B cell (primary cell): ENCODE data around the gene PTBP3. TPM values are rescaled to one million over a fixed set of nuclear protein-coding genes. Genes with fewer than 3 reads are reported as not detected.

Experiments used
- ATAC-seq: fragments of 200-7000 bp; cut with Tn5 transposase; one replicate; pipeline ENCODE4 v1.10.0; 2021; ENCODE audit warnings: low read depth, mild to moderate bottlenecking, moderate number of reproducible peaks, moderate library complexity
- CTCF ChIA-PET: fragments of 350-600 bp; sonication (Branson Sonifier 250); formaldehyde crosslinking; loops from one replicate; lab custom pipeline; 2021; ENCODE audit warnings: antibody characterized with exemption, inconsistent platforms; lab: Charles Lee
- POLR2A ChIA-PET: fragments of 350-600 bp; sonication (Branson Sonifier 250); formaldehyde crosslinking; loops from one replicate; lab custom pipeline; 2021; ENCODE audit warnings: antibody characterized with exemption; lab: Charles Lee
- DNase-seq: peaks from one replicate; pipeline ENCODE4 v3.0.0; 2013
- H2AFZ ChIP-seq: 2 replicates; pipeline ENCODE4 v1.6.1; 2012; ENCODE audit warnings: mild to moderate bottlenecking, low read depth, low read length; ENCODE audit not compliant: insufficient read depth, poor library complexity, severe bottlenecking
- H3K27ac ChIP-seq, 2 donors: 1 replicate in 1 of 2; 2 replicates in 1 of 2; pipeline ENCODE4 v1.5.1; 2012 to 2013; ENCODE audit warnings: low read length in 2 of 2, mild to moderate bottlenecking in 2 of 2, moderate library complexity in 1 of 2
- H3K27me3 ChIP-seq, 4 experiments: fragments of 200-600 bp in 1 of 4; sonication (generic) in 1 of 4; replicated peaks in 1 of 4; 1 replicate in 2 of 4; 2 replicates in 2 of 4; pipeline versions ENCODE4 v1.6.1 to v1.7.0; 2013 to 2016; ENCODE audit warnings: low read length in 3 of 4, mild to moderate bottlenecking in 2 of 4, mixed read lengths in 1 of 4, moderate library complexity in 1 of 4; ENCODE audit not compliant: insufficient read depth in 4 of 4, control insufficient read depth in 3 of 4; ENCODE audit errors: control extremely low read depth in 1 of 4
- H3K36me3 ChIP-seq, 2 experiments: replicated peaks in 1 of 2; 1 replicate in 1 of 2; 2 replicates in 1 of 2; pipeline versions ENCODE4 v1.6.1 to v1.7.1; 2013; ENCODE audit warnings: low read length in 1 of 2; ENCODE audit not compliant: insufficient read depth in 2 of 2, control insufficient read depth in 1 of 2; ENCODE audit errors: control extremely low read depth in 1 of 2, extremely low read depth in 1 of 2
- H3K4me1 ChIP-seq, 2 donors: fragments of 200-600 bp in 1 of 2; sonication (generic) in 1 of 2; 1 replicate in 1 of 2; 2 replicates in 1 of 2; pipeline versions ENCODE4 v1.5.1 to v1.6.1; 2013 to 2017; ENCODE audit warnings: low read length in 2 of 2; ENCODE audit not compliant: control insufficient read depth in 2 of 2, insufficient read depth in 2 of 2
- H3K4me2 ChIP-seq: replicated peaks from 2 replicates; pipeline ENCODE3; 2012; ENCODE audit warnings: mild to moderate bottlenecking, low read depth, low read length; ENCODE audit not compliant: poor library complexity, severe bottlenecking
- H3K4me3 ChIP-seq, 5 experiments: fragments of 200-600 bp in 1 of 5; sonication (generic) in 1 of 5; 1 replicate in 3 of 5; 2 replicates in 2 of 5; pipeline versions ENCODE4 v1.5.1 to v1.7.0; 2011 to 2016; ENCODE audit warnings: low read length in 4 of 5, mild to moderate bottlenecking in 4 of 5, low read depth in 2 of 5, control low read depth in 1 of 5, moderate library complexity in 1 of 5; ENCODE audit not compliant: insufficient read depth in 1 of 5; ENCODE audit errors: control extremely low read depth in 1 of 5, extremely low read depth in 1 of 5
- H3K79me2 ChIP-seq: fragments of 200-600 bp; sonication (generic); one replicate; pipeline ENCODE4 v1.6.0; 2016; ENCODE audit warnings: low read length; ENCODE audit not compliant: control insufficient read depth, insufficient read depth
- H3K9ac ChIP-seq: fragments of 200-600 bp; sonication (generic); 2 replicates; pipeline ENCODE4 v1.6.1; 2017; ENCODE audit warnings: mild to moderate bottlenecking, low read length, moderate library complexity
- H3K9me3 ChIP-seq, 3 donors: one replicate each; pipeline versions ENCODE4 v1.6.1 to v1.7.1; 2013; ENCODE audit warnings: low read length in 2 of 3; ENCODE audit not compliant: control insufficient read depth in 2 of 3, insufficient read depth in 1 of 3; ENCODE audit errors: control extremely low read depth in 1 of 3
- H4K20me1 ChIP-seq: 2 replicates; pipeline ENCODE4 v1.6.0; 2012; ENCODE audit warnings: mild to moderate bottlenecking, low read length; ENCODE audit not compliant: insufficient read depth, control insufficient read depth, poor library complexity, severe bottlenecking
- H3K27ac Mint-ChIP-seq: one replicate; pipeline ENCODE4 v1.8.0; 2021; ENCODE audit warnings: mixed read lengths
- H3K27me3 Mint-ChIP-seq: one replicate; pipeline ENCODE4 v1.8.0; 2021; ENCODE audit warnings: mixed read lengths
- H3K4me1 Mint-ChIP-seq: one replicate; pipeline ENCODE4 v1.8.0; 2021; ENCODE audit warnings: mixed read lengths
- H3K4me3 Mint-ChIP-seq: one replicate; pipeline ENCODE4 v1.8.0; 2021; ENCODE audit warnings: mixed read lengths
- H3K9me3 Mint-ChIP-seq: one replicate; pipeline ENCODE4 v1.8.0; 2022; ENCODE audit warnings: mixed read lengths; ENCODE audit not compliant: insufficient read depth
- EZH2 ChIP-seq: IDR thresholded peaks from 2 replicates; pipeline ENCODE4 v1.6.1; 2012; ENCODE audit warnings: borderline replicate concordance, low read depth, mild to moderate bottlenecking, moderate library complexity, low read length; ENCODE audit not compliant: insufficient read depth, poor library complexity, severe bottlenecking
- WGBS: methylation state at CpG from one replicate; pipeline ENCODE4 v1.1.5; 2013; ENCODE audit warnings: missing lambda C conversion rate; ENCODE audit not compliant: insufficient coverage; 5-methylcytosine and 5-hydroxymethylcytosine counted together
- intact Hi-C: fragments of 100-400 bp; cut with micrococcal nuclease; formaldehyde crosslinking; loops from one replicate; pipeline ENCODE4 v1.10.0; 2022
- polyA plus RNA-seq: library from polyadenylated mRNA; depleted of rRNA; stranded (reverse); fragments of >200 nt; gene quantifications from 2 replicates; pipeline ENCODE4 v1.2.3, GENCODE V29; 2012
- total RNA-seq, 2 donors: library from RNA; stranded (reverse); fragments of 120-200 nt in 1 of 2; gene quantifications; 1 replicate in 1 of 2; 2 replicates in 1 of 2; pipeline versions ENCODE4 v1.2.3 to v1.2.4, GENCODE V29; 2013 to 2022
- TF ChIP-seq, protein P1 (sequence below): fragments of 200-600 bp; IDR thresholded peaks from one replicate; pipeline ENCODE4 v1.8.0; 2022; ENCODE audit warnings: antibody characterized with exemption, mild to moderate bottlenecking

PTBP3 gene
- total and polyA plus RNA-seq, 2 donors (not counting 1 experiment from before 2014, with no cell fraction given), result 22.8 to 133 TPM

GRCh38 chr9:112354081-112354743 lies 20.8 kb upstream of the PTBP3 start:
- CTCF ChIA-PET, result interaction anchor here (0.7 kb wide), 1 partner anchor 279 kb away, joined by 3 read pairs; no protein-coding TSS in a partner anchor
- WGBS, result 57% methylated on average over 1 of the region's 1 CpG
- intact Hi-C loops, result no loop called here
- ATAC-seq (no peak), DNase-seq (no peak)
- H3K79me2 ChIP-seq, result no peaks in the 10 kb centered on the region
- no peak overlapping the region for H2AFZ ChIP-seq
- H3K36me3 ChIP-seq, result no peaks in the 10 kb centered on the region
- no peak overlapping the region for H3K4me3 Mint-ChIP-seq
- H3K4me2 ChIP-seq, result no peak overlapping the region
- H3K4me1 Mint-ChIP-seq, result no peaks in the 10 kb centered on the region
- no peaks in the 10 kb centered on the region for H3K27me3 Mint-ChIP-seq
- H3K9ac ChIP-seq, result no peak overlapping the region
- no peaks in the 10 kb centered on the region for H3K27me3 ChIP-seq
- H3K27ac ChIP-seq, result no peak overlapping the region
- no peak overlapping the region for H3K27ac Mint-ChIP-seq
- H3K9me3 Mint-ChIP-seq, result no peaks in the 10 kb centered on the region
- H4K20me1 ChIP-seq, result no peaks in the 10 kb centered on the region
- H3K4me3 ChIP-seq, result no peak overlapping the region
- no peak for TF ChIP-seq EZH2
- TF ChIP-seq, protein P1, sequence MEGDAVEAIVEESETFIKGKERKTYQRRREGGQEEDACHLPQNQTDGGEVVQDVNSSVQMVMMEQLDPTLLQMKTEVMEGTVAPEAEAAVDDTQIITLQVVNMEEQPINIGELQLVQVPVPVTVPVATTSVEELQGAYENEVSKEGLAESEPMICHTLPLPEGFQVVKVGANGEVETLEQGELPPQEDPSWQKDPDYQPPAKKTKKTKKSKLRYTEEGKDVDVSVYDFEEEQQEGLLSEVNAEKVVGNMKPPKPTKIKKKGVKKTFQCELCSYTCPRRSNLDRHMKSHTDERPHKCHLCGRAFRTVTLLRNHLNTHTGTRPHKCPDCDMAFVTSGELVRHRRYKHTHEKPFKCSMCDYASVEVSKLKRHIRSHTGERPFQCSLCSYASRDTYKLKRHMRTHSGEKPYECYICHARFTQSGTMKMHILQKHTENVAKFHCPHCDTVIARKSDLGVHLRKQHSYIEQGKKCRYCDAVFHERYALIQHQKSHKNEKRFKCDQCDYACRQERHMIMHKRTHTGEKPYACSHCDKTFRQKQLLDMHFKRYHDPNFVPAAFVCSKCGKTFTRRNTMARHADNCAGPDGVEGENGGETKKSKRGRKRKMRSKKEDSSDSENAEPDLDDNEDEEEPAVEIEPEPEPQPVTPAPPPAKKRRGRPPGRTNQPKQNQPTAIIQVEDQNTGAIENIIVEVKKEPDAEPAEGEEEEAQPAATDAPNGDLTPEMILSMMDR, result no peak
- no peaks in the 10 kb centered on the region for H3K4me1 ChIP-seq
- POLR2A ChIA-PET, result no interaction called here
- no peaks in the 10 kb centered on the region for H3K9me3 ChIP-seq

DNA sequence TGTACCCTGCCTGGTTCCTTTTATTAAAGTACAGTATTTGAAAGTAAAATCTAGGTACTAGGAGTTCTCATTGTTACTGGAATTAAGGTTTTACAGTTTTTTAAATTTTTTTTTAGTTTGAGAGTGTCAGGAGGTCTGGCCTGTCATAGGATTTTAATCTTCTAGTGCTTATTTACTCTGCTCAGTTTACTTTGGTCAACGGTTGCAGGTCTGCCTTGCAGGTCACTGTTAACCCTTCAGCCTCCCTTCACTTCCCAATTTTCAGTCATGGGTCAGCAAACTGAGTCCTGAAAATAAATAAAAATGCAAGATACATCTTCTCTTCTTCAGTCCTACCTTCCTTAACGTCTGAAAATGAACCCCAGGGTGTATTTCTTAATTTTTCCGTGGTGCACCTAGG lies 18.8 kb upstream of the PTBP3 start:
- Histone ChIP-seq H3K4me3 (no peak overlapping the region), H3K9ac (no peak overlapping the region), H3K9me3 (no peaks in the 10 kb centered on the region), H3K36me3 (no peaks in the 10 kb centered on the region), H2AFZ (no peak overlapping the region), H4K20me1 (no peaks in the 10 kb centered on the region), H3K27me3 (peaks cover 0 to 3% (median 0%) of the 10 kb centered on the region in 4 experiments), H3K4me1 (peaks cover 5 to 9% of the 10 kb centered on the region in 2 donors), H3K79me2 (no peaks in the 10 kb centered on the region), H3K4me2 (no peak overlapping the region), H3K27ac (no peak overlapping the region)
- Mint-ChIP-seq H3K9me3 (no peaks in the 10 kb centered on the region), H3K27ac (no peak overlapping the region), H3K4me1 (peaks cover 12% of the 10 kb centered on the region), H3K27me3 (no peaks in the 10 kb centered on the region), H3K4me3 (no peak overlapping the region)
- TF ChIP-seq, protein P1, result no peak
- TF ChIP-seq EZH2, result no peak
- WGBS, result 82% methylated on average over 3 of the region's 3 CpGs
- CTCF ChIA-PET, result interaction anchor here (1.1 to 1.5 kb wide), 2 partner anchors 254 to 278 kb away, joined by 3 read pairs; no protein-coding TSS in a partner anchor
- no peak for DNase-seq
- no peak for ATAC-seq
- intact Hi-C loops, result no loop called here
- POLR2A ChIA-PET, result no interaction called here
